HL-60 (cell line): Measurements from ENCODE around the gene LIN52.

Source experiments
- GABPA ChIP-seq: IDR thresholded peaks from 2 replicates; pipeline ENCODE4 v1.6.1; 2012; ENCODE audit warnings: low read depth
- POLR2AphosphoS5 ChIP-seq: IDR thresholded peaks from 2 replicates; pipeline ENCODE4 v1.6.1; 2012; ENCODE audit warnings: low read depth
- SPI1 ChIP-seq: IDR thresholded peaks from 2 replicates; pipeline ENCODE4 v1.6.1; 2012; ENCODE audit warnings: low read depth, mild to moderate bottlenecking, borderline replicate concordance
- TF ChIP-seq, protein P1 (sequence below): IDR thresholded peaks from one replicate; pipeline ENCODE4 v1.5.1; 2011; ENCODE audit warnings: low read length, control low read depth, inconsistent platforms; ENCODE audit not compliant: insufficient read depth

DNA sequence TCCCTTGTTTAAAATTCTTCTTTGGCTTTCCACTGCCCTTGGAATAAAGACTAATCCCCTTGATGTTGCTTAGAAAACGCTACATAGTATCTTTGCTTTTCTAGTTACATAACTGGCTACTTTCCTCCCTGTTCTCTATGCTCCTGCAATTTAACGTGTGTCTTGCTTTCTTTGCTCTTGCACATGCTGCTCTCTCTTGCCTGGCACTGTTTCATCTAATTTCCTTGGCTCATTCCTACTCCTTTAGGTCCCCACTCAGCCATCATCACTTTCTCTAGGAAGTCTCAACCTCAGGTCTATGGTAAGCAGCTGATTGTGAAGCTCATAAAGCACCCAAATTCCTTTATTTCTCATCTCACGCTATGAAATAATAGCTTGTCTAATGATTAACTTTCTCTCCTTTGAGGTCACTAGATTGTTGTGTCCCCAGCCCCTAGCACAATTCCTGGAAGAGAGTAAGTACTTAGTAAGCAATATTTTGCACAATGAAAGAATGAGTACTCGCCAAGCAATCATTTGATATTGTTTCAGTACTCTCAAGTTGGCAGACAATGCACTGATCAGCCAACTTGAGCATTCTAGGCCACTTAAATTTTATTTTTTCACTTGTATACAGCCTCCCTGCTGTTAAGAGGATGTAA lies 3.8 kb upstream of the LIN52 start:
- TF ChIP-seq, protein P1, sequence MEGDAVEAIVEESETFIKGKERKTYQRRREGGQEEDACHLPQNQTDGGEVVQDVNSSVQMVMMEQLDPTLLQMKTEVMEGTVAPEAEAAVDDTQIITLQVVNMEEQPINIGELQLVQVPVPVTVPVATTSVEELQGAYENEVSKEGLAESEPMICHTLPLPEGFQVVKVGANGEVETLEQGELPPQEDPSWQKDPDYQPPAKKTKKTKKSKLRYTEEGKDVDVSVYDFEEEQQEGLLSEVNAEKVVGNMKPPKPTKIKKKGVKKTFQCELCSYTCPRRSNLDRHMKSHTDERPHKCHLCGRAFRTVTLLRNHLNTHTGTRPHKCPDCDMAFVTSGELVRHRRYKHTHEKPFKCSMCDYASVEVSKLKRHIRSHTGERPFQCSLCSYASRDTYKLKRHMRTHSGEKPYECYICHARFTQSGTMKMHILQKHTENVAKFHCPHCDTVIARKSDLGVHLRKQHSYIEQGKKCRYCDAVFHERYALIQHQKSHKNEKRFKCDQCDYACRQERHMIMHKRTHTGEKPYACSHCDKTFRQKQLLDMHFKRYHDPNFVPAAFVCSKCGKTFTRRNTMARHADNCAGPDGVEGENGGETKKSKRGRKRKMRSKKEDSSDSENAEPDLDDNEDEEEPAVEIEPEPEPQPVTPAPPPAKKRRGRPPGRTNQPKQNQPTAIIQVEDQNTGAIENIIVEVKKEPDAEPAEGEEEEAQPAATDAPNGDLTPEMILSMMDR = no peak
- TF ChIP-seq POLR2AphosphoS5 = no peak
- TF ChIP-seq GABPA = no peak
- TF ChIP-seq SPI1 = no peak
